Endothelial cell of hepatic sinusoid (primary cell): Measurements from ENCODE around the gene IFTAP.

Experiments
- in situ Hi-C: cut with HindIII; loops from 2 replicates; pipeline ENCODE4 v1.10.0; 2017; ENCODE audit warnings: low sequenced_read_pairs

Gene IFTAP

DNA sequence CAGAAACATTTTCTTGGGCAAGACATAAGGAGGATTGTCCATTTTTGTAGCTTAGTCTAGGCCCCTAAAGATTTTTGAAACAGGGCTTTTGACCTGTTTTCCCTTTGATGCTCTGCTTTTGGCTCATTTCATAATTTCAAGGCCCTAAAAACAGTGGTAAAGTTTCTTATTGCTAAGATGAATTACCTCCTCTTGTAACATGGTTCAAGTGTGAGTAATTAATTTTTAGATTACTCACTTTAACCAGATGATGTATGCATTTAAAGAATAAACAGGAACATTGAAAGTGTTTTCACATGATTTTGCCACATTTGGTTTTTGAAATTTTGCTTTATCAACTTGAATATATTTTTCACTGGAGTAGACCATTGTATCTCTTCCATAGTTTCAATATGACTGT lies 2.6 kb downstream of the IFTAP start:
- in situ Hi-C loops, result loop anchor here (5.0 kb wide), 1 partner anchor 65 kb away; no protein-coding TSS in a partner anchor

DNA sequence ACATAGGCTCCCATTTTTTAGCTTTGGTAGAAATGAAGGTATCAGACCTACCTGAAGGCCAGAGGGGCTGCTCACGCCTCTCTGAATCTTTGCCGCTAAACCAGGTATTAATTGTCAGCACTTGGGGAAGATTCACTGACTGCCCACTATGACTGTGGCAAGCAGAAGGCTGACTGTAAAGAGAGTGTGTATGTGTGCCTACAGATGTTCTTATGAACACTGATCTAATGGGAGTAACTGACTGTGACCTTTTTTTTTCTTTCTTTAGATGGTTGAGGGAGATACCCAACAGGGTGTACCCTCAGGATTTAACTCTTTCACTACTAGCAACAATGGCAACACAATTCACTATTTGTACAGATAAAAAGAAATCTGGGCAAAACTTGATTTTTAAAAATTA lies 3.7 kb downstream of the IFTAP start, which contains the start of gene RAG2:
RAG2 (minus strand) TSS at position 186 of the 400 bp plus-strand sequence. CDS start 4,068 bp downstream, outside the sequence.
- in situ Hi-C loops, result loop anchor here (5.0 kb wide), 1 partner anchor 64 kb away; no protein-coding TSS in a partner anchor

DNA sequence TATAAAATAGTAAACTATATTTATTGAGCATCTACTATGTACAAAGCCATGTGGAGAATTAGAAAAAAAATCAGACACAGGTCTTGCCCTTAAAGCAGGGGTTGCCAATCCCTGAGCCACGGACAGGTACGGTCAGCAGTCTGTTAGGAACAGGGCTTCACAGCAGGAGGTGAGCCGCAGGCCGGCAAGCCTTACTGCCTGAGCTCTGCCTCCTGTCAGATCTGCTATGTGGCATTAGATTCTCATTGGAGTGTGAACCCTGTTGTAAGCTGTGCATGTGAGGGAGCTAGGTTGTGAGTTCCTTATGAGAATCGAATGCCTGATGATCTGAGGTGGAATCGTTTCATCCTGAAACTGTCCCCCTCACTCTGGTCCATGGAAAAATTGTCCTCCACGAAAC lies 5.9 kb downstream of the IFTAP start:
- in situ Hi-C loops, result no loop called here

DNA sequence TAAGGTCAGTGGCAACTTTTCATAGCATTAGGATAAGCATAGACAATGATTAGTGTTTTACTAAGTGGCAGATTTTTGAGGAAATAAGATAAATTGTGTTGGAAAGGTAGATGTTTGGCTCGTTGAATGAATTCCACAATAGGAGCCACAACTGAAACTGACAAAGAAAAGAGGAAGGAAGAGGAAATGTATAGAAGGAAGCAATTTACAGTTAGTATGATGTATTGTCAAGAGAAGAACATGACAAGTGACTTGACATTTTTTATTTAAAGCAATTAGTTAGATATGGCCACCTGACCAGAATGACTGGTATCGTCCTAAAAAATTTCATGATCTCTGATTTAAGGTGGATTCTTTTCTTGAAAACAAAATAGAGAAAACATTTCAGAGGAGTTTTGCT lies 6.9 kb downstream of the IFTAP start:
- in situ Hi-C loops, result no loop called here

DNA sequence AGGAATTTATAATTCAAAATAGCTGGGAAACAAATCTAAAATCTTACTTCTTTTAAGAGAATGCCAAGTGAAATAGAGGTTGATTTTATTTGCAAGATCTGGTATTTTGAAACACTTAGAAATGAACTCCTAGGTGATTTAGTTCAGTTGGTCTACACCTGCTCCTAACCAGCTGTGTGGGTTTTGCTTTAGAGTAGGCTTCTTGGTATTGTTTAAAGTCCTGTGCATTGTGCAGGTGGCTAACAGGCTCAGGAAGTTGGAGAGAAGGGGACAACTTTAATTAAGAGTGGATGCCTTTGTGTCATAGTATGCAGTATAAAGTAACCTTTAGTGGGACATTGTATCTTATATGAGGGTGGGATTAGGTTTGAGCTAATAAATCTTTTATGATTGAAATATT lies 7.8 kb downstream of the IFTAP start:
- in situ Hi-C loops, result no loop called here

DNA sequence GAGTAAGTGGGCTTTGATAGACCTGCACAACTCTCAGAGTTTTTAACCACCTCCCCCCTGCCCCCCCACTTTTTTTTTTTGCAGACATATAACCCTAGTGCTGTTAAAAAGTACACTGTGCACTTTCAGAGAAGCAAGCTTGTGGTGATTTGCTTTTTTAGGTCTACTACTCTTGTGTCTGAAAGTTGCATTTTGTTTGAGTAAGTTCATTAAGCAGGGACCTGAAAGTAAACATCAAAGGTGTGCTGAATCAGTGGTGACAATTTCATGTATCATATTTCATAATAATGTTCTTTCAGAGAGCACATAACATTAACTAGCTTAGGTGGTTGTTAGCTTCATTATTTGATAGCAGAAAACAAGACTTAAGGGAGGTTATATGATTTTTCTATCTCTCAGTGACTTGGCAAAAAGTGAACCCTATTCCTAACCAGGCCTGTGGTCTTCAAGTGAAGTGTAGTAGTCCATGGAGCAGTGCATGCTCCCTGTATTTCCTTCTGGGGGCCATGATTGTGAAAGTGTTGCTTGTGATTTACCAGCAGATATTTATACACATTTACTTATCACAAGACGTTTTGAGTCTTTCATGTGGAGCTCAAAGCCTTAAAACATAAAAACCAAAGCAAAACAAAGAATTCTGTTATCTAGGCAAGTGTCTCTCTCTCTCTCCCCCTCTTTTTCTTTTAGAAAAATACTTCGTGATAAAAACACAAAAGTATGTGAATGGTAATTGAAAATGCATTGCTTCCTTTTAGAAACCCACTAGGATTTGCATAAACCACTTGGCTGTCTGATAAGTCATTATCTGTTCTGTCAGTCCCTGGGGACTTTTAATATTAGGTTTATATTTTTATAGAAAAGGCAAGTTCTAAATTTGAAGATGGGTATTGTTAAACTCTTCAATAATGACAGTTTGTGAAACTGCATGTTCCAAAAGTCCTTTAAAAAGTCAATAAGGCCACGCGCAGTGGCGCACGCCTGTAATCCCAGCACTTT lies 11.2 kb downstream of the IFTAP start:
- in situ Hi-C loops, result no loop called here

DNA sequence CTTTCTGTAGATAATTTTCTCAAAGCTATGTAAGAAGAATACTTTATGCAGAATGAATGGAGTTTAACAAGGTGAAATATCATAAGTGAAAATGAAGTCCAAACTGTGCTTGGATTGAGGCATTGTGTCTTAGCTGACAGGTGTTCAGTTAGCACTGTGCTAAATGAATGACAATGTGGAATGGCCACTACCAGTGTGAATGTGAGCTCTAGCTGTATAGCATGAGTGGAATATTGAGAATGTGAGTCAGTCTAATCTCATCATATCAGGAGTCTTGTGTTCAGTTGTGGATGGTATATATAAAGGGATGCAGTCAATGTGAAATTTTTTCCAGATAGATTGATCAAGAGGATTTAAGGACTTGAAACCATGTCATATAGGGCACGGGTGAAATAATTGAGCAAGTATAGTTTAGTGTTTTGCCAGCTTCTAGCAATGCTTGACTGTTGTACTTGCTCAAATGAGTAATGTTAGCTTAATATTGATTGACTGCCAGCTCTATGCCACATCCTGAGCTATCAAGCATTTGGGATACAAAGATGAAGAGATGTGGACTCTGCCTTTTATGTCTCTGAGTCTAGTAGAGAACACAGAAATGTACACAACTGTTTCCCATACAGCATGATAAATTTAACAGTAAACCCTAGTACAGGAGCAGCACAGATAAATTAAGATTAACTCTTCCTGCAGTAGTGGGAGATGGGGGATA lies 14.3 kb downstream of the IFTAP start:
- in situ Hi-C loops, result no loop called here

DNA sequence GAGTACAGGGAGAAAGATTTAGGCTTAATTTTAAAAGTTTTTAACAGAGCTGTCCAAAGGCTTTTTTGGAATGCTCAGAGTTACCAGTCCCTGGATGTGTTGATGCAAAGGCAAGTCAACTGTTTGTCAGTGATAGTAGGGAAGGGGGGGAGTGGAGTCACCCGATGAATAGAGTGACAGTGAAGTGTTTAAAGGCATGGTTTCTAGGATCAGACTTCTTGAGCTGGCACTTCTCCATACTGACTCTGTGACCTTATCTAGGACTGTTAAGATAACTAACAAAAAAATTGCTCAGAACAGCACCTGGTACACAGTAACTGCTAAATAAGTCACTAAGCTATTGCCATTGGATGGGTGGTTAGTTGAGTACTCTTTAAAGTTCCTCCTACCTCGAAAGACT lies 15.1 kb downstream of the IFTAP start:
- in situ Hi-C loops, result no loop called here

DNA sequence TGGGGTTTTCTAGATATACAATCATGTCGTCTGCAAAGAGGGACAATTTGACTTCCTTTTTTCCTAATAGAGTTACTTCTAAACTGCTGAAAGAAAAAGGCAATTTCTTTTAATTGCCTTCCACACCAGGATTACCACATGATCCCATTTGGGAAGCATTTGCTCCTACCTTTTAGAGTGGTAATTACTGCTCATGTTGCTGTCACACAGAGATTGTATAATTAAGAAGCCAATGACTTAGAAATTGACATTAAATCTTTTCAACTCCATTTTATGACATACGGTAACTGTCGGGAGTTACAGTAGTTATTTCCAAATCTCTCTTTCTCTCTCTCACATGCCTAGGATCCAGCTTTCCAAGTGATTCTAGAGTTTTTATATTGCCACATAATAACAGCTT lies 21.5 kb downstream of the IFTAP start:
- in situ Hi-C loops, result no loop called here

DNA sequence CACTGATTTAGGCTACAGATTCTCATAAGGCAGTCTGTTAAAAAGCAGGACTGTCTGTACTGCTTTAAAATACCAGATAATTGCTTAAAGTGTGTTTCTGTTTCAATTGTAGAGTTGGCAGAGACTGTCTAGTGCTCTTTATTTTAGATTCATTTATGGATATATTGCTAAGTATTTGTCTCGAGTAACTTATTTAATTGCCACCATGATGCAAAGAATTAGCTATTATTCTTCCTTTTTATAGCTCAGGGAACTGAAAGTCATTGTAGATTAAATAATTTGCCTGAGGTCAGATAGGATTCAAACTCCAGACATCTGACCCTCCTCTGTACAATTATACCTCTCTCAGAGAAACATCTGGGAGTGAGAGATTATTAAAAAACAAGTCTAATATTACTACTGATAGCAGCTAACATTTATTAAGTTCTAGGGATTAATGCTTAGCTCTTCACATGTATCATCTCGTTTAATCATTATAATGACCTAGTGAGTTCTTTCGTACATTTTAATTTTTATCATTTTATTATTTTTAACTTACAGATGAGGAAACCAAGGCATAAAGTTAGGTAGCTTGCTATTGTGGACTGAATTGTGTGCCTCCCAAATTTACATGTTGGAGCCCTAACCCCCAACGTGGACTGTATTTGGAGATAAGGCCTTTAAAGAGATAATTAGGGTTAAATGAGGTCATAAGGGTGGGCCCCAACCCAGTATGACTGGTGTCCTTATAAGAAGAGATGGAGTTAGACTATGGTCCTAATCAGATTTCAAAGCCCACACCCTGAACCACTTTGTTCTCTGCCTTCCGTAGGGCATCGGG lies 23.5 kb downstream of the IFTAP start:
- in situ Hi-C loops, result no loop called here

DNA sequence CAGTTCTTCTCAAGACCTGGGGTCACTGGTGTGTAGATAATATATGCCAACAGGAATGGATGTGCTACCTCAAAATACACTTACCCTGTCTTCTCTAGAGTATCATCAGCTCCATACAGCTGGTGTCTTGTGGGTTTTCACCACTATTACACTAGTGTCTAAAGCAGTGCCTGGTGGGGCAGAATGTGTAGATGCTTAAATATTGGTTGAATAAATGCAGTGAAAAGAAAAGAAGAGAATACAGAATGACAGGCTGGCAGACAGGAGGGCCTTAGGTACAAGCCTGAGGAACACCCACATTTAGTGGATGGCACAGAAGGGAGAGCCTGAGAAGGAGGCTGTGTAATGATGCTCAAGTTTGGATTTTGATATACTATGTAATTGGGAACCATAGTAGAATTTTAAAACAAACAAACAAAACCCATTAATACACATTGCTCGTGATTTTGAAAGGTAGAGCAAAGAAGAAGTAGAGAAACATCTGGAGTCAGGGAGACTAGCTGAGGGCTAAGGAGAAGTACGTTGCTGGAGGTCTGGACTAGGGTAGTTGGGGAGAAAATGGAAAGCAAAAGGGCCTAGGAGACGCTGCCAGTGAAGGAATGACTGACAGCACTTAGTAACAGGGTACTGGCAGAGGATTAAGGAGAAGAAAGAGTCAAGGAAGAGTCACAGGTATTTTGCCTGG lies 24.2 kb downstream of the IFTAP start:
- in situ Hi-C loops, result no loop called here

DNA sequence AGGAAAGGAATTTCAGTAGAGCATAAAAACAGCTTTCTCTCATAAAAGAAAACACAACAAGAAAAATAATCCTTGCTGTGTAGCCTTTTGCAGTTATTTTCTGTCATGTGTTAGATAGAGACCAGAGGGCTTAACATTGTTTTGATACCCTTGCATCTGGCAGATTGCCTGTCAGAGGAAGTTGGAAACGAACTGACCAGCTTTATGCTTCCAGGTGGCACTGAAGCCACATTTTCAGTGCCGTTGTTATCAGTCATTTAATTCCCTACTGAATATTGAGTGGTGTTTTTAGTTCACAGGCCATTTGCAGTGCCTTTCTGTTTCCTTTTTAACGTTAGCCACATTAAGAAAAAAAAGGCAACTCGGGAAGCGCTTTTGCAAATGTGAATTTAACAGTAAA lies 25.2 kb downstream of the IFTAP start:
- in situ Hi-C loops, result no loop called here

DNA sequence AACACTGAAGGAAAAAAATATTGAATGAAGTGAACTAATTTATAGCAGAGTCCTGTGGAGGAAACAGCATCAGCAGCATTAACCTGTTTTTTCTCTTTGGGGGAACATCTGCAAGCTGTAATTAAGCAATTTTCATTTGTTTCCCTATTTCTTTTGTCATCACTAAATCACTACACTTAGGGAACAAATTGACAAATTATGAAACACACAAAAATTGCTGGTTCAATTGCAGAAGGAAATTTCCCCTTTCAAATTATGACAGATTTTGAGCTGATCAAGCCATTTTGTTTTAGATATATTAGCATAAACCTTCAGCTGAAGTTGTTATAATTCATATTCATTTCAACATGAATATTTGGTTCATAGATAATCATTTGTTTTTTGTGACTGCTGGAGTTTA lies 25.9 kb downstream of the IFTAP start:
- in situ Hi-C loops, result no loop called here

DNA sequence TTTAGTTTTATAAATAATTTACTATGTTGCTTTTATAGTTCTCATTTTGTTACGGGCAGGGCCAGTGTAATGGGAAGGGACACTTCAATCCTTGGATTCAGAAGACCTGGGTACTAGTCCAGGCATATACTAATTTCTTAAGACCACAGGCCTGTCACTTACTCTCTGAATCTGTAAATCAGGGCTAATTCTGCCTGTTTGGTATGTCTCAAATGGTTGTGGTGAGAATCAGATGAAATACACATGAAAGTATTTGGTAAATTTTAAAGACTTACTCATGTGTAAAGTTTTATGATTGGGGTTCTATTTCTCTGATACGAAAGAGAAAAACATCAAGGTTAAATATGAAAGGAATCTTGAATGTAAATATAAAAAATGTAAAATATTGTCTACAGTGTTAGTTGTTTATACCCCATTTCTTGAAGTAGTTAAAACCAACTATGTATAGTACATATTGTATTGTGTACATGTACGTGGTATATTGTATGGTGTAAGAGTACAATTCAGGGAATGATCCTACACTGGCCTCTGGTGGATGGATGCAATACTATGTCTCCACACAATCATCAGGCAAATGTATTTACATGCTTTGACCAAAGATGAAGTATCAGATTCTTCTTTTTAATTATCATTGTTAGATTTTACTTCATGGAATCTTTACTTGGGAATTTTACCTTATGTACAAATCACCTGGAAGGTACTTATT lies 28.3 kb downstream of the IFTAP start:
- in situ Hi-C loops, result no loop called here

DNA sequence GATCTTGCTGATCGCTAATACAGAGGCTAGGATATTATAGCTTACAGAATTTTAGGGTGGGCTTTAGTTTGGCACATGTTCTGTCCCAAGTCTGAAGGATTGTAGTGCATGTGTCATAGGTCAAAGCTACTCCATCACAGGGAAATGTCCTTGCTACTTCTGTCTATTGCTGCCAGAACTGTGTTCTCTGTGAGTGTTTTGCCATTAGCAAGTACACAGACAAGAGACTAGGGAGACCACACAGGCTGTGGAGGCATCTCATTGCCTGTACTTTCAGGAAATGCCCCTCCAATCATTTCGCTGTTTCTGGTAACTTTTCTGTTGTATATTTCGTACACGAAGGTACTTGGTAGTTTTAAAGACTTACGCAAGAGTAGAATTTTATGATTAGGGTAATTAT lies 29.2 kb downstream of the IFTAP start:
- in situ Hi-C loops, result no loop called here

DNA sequence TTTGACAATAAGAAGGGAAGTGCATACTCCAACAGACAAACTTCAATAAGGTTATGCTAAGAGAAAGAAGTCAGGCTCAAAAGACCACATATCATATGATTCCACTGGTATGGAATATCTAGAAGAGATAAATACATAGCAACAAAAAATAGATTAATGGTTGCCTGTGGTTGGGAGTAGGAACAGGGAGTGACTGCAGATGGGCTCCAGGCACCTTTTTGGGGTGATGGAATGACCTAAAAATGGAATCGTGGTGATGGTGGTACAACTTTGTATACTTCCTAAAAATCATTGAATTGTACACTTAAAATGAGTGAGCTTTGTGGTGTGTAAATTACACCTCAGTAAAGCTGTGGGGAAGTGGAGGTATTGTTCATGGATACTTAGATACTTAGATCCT lies 32.7 kb downstream of the IFTAP start:
- in situ Hi-C loops, result no loop called here

DNA sequence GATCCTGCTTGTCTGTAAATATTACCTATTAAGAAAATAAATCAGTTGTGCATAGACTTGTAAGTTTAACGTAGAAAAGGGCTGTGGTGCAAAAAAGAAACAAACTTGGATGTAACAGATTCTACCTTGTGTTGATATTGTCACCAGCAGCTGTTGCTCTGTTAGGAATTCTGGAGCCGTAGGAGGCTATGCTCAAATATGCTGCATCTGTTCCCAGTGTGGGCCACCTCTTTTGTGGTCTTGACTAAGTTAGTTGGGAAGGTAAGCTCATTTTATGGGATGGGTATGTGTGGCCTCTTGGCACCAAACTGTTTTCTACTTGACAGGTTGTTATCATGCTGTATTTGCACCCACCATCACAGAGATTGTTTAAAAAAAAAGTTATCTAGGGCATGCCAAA lies 33.2 kb downstream of the IFTAP start:
- in situ Hi-C loops, result no loop called here

DNA sequence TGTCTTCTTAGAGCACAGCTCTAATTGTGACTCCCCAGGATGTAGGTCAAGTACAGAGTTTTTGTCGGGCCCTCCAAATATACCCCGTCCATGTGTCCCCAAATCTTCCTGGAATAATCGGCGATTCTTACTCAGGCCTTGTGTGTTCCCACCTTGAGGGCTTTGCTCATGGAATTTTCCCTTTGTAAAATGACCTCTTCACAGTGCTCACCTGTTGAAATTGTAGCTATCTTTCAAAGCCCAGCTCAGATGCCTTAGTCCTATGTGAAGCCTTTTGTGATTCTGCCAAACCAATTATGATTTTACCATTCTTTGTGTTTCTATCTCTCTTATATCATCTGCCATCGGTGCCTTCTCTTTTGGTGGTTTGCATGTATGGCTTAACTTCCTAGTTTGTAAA lies 33.8 kb downstream of the IFTAP start:
- in situ Hi-C loops, result no loop called here

DNA sequence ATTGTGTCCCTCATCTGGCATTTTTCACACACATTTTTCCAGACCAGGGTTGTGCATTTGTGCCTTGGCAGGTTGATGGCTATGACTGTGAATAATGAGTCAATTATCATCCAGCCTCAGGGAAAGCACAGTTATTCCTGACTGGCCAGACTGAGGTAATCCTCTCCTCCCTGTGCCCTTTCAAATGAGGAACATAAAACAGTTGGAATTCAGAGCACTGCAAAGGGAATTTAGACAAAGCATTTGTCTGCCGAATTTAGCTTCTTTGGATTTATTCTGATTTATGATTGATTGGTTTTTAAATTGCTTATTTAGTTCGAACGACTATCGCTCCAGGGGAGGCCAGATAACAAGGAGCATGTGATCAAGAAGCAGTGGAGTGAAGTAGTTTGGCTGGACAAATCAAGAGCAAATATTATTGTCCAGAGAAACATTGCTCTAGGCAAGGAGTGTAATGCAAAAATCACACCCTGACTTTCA lies 34.5 kb downstream of the IFTAP start:
- in situ Hi-C loops, result no loop called here

DNA sequence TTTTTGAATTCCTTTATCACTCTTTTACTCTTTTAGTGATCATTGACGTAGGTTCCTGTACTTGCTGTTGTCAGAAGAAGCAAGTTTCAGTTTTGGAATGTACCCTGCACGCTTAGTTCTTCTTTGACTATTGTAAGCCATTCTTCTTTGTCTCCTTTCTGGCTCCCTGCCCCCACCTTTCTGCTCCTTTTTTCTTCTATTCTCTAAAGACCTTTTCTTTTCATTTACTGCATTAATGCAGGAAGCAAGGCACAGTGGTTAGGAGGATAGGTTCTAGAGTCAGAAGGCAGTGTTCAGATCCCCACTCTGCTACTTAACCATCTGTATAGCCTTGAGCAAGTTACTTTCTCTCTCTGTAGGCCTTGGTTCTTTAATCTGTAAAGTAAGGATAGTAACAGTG lies 37.5 kb downstream of the IFTAP start:
- in situ Hi-C loops, result no loop called here
